ENCODE data around the gene SLC25A28. TPM values are rescaled to one million over a fixed set of nuclear protein-coding genes. Genes with fewer than 3 reads are reported as not detected.
"Not testable (repeated sequence)": the region's sequence is repeated elsewhere in the genome, so short reads cannot be mapped to it uniquely, and the experiment has no call there.

SLC25A28 gene
- total RNA-seq, 2 donors from 2014 or later: 16.0 to 50.6 TPM

DNA sequence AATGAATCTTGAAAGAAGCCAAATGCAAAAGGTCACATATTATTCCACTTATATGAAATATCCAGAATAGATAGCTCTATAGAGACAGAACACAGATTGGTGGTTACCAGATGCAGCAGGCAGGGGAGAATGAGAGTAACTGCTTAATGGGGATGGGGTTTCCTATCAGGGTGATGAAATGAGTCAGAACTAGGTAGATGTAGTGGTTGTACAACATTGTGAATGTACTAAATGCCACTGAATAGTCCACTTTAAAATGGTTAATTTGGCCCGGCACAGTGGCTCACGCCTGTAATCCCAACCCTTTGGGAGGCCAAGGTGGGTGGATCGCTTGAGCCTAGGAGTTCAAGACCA lies 9.4 kb upstream of the SLC25A28 start:
- Histone ChIP-seq H3K27ac (no peak overlapping the region), H3K27me3 (replicated peaks; ENCODE audit: insufficient read depth) (no peaks in the 10 kb centered on the region), H3K4me3 (no peak overlapping the region), H3K9me3 (no peaks in the 10 kb centered on the region), H3K4me1 (replicated peaks) (no peaks in the 10 kb centered on the region), H3K36me3 (no peaks in the 10 kb centered on the region)
- no peak for TF ChIP-seq POLR2A (IDR thresholded peaks at IDR 0.05)
- TF ChIP-seq POLR2AphosphoS5 (IDR thresholded peaks at IDR 0.05): no peak
- TF ChIP-seq, protein P1, sequence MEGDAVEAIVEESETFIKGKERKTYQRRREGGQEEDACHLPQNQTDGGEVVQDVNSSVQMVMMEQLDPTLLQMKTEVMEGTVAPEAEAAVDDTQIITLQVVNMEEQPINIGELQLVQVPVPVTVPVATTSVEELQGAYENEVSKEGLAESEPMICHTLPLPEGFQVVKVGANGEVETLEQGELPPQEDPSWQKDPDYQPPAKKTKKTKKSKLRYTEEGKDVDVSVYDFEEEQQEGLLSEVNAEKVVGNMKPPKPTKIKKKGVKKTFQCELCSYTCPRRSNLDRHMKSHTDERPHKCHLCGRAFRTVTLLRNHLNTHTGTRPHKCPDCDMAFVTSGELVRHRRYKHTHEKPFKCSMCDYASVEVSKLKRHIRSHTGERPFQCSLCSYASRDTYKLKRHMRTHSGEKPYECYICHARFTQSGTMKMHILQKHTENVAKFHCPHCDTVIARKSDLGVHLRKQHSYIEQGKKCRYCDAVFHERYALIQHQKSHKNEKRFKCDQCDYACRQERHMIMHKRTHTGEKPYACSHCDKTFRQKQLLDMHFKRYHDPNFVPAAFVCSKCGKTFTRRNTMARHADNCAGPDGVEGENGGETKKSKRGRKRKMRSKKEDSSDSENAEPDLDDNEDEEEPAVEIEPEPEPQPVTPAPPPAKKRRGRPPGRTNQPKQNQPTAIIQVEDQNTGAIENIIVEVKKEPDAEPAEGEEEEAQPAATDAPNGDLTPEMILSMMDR (IDR thresholded peaks at IDR 0.05): no peak
- intact Hi-C loops (cut with DNase I): no loop called here
- no peak for DNase-seq (ENCODE audit: low spot score)
- 56% methylated on average over 3 of the region's 3 CpGs for WGBS

DNA sequence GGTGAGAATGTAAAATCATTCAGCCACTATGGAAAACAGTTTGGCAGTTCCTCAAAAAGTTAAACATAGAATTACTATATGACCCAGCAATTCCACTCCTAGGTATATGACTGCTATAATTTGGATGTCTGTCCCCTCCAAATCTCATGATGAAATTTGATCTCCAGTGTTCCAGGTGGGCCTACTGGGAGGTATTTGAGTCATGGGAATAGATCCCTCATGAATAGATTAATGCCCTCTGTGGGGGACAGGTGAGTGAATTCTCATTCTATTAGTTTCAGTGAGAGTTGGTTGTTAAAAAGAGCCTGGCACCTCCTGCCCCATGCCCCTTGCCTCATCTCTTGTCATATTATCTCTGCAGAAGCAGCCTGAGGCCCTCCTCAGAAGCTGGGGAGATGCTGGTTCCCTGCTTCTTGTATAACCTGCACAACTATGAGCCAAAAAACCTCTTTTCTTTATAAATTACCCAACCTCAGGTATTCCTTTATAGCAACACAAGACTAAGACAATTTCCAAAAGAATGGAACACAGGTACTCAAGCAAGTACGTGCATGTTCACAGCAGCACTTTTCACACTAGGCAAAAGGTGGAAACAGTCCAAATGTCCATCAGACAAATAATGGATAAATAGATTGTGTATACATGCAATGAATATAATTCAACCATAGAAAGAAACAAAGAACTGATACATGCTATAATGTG lies 8.8 kb upstream of the SLC25A28 start:
- Histone ChIP-seq H3K27me3 (replicated peaks; ENCODE audit: insufficient read depth) (no peaks in the 10 kb centered on the region), H3K9me3 (no peaks in the 10 kb centered on the region), H3K4me1 (replicated peaks) (no peaks in the 10 kb centered on the region), H3K4me3 (no peak overlapping the region), H3K36me3 (no peaks in the 10 kb centered on the region), H3K27ac (no peak overlapping the region)
- 47% methylated on average over 1 of the region's 1 CpG for WGBS
- TF ChIP-seq POLR2AphosphoS5 (IDR thresholded peaks at IDR 0.05) (no peak), POLR2A (IDR thresholded peaks at IDR 0.05) (no peak)
- TF ChIP-seq, protein P1 (IDR thresholded peaks at IDR 0.05): no peak
- intact Hi-C loops (cut with DNase I): no loop called here
- DNase-seq (ENCODE audit: low spot score): no peak

DNA sequence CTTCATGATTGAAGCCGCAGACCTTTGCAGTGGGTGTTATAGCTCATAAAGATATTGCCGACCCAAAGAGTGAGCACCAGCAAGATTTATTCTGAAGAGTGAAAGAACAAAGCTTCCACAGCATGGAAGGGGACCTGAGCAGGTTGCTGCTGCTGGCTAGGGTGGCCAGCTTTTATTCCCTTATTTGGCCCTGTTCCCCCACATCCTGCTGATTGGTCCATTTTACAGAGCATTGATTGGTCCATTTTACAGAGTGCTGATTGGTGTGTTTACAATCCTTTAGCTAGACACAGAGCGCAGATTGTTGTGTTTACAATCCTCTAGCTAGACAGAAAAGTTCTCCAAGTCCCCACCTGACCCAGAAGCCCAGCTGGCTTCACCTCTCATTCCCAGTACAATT lies 4.9 kb upstream of the SLC25A28 start:
- 67% methylated on average over 3 of the region's 3 CpGs for WGBS
- H3K27ac ChIP-seq; H3K4me1 ChIP-seq (replicated peaks); H3K27me3 ChIP-seq (replicated peaks; ENCODE audit: insufficient read depth); H3K9me3 ChIP-seq; H3K4me3 ChIP-seq; intact Hi-C loops (cut with DNase I); H3K36me3 ChIP-seq; DNase-seq (ENCODE audit: low spot score): not testable (repeated sequence)

DNA sequence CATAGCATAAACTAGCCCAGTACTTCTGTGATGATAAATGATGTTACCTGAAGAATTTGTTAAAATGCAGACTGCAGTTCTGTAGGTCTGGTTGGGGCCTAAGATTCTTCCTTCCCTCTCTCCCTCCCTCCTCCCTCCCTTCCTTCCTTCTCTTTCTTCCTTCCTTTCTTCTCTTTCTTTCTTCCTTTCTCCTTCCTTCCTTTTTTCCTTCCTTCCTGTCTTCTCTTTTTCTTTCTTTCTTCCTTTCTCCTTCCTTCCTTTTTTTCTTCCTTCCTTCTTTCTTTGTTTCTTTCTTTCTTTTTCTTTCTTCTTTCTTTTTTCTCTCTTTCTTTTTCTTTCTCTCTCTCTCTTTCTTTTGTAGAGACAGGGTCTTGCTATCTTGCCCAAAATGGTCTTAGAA lies 3.7 kb upstream of the SLC25A28 start:
- Histone ChIP-seq H3K4me1 (replicated peaks) (peaks cover 4% of the 10 kb centered on the region), H3K27me3 (replicated peaks; ENCODE audit: insufficient read depth) (no peaks in the 10 kb centered on the region), H3K4me3 (no peak overlapping the region), H3K27ac (no peak overlapping the region), H3K9me3 (no peaks in the 10 kb centered on the region), H3K36me3 (no peaks in the 10 kb centered on the region)
- intact Hi-C loops (cut with DNase I): no loop called here
- TF ChIP-seq POLR2AphosphoS5 (IDR thresholded peaks at IDR 0.05) (no peak), POLR2A (IDR thresholded peaks at IDR 0.05) (no peak)
- TF ChIP-seq, protein P1 (IDR thresholded peaks at IDR 0.05): no peak
- DNase-seq (ENCODE audit: low spot score): no peak

DNA sequence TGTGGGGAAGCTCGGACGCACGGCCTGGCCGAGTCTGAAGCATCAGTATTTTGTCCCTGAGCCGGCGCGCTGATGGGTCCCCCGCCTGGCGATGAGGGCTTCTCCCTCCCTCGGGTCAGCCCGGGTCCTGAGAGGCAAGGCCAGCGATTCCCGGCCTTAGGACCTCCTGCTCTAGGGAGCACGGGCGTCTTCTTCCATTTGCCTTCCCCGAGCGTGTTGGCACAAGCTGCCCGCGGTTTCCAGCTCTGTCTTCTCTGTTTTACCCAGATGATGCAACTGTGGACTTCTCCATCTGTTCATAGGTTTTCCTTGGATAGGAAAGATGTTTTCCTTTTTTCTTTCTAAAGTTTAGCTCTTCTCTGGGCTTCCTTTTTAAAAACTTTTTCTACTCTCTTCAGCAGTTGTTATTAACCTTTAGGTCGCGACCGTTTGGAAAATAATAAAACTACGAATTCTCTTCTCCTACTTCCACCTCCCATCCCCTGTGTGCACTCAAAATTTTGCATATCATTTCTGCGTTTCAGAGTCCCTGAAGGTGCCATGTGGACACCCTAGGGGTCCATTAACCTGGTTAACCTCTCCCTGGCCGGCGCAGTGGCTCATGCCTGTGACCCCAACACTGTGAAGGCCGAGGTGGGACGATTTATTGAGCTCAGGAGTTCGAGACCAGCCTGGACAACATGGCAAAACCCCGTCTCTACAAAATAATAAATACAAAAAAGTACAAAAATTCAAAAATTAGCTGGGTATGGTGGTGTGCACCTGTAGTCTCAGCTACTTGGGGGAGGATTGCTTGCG lies 1.4 kb upstream of the SLC25A28 start:
- intact Hi-C loops (cut with DNase I): loop anchor here (2.0 kb wide), 2 partner anchors 87 to 191 kb away; partner anchors contain the start of gene GOT1
- H3K4me3 ChIP-seq: peak overlapping the region; percentile 83 to 84
- H3K27ac ChIP-seq: peak overlapping the region; percentile 97 to 98
- H3K36me3 ChIP-seq: no peaks in the 10 kb centered on the region
- WGBS: 12% methylated on average over 31 of the region's 31 CpGs
- TF ChIP-seq POLR2AphosphoS5 (IDR thresholded peaks at IDR 0.05) (no peak), POLR2A (IDR thresholded peaks at IDR 0.05) (peak; percentile 94)
- TF ChIP-seq, protein P1 (IDR thresholded peaks at IDR 0.05): no peak
- peaks cover 7% of the 10 kb centered on the region for H3K4me1 ChIP-seq (replicated peaks)
- no peaks in the 10 kb centered on the region for H3K9me3 ChIP-seq
- DNase-seq (ENCODE audit: low spot score): no peak
- no peaks in the 10 kb centered on the region for H3K27me3 ChIP-seq (replicated peaks; ENCODE audit: insufficient read depth)

Measured in prostate gland (tissue), 2 donors.